22Rv1 (cell line): ENCODE measurements around the gene CHST8.
"Not testable (repeated sequence)": the region's sequence is repeated elsewhere in the genome, so short reads cannot be mapped to it uniquely, and the experiment has no call there.

Experiments used
- H3K27ac ChIP-seq: fragments of 450-650 bp; 2 replicates; pipeline ENCODE4 v1.5.1; 2017
- ZFX ChIP-seq: fragments of 450-650 bp; IDR thresholded peaks from 2 replicates; pipeline ENCODE4 v1.6.1; 2017; ENCODE audit warnings: antibody characterized with exemption, borderline replicate concordance
- TF ChIP-seq, protein P1 (sequence below): fragments of 450-650 bp; IDR thresholded peaks from 2 replicates; pipeline ENCODE4 v1.5.1; 2017; ENCODE audit warnings: mild to moderate bottlenecking

Gene CHST8

DNA sequence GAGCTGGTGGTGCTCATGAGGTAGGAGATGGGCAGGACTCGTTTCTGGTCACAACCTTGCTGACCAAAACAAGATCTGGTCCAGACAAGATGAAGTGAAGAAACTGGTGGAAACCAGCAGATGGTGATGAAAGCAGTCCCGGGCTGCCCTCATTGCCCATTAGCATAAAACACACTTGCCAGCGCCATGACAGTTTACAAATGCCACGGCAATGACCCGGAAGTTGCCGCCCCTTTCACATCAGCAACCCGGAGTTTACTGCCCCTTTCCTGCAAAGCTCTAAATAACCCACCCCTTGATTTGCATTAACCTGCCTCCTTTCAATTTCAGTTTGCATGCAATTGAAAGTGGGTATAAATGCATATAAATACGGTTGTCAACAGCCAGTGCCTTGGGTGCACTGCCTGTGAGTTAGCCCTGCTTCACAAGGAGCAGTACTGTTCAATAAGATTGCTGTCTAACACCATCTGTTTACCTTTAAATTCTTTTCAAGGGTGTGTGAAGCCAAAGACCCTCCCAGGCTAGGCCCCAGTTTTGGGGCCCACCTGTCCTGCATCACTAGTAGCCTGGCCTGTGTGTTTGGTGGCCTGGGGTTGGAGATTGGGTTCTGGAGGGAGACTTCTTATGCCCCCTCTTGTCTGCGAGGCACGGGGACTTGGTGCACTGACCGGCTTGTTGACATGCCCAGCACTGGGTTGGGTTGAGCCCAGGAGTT, 38.8 kb downstream of the CHST8 start:
- TF ChIP-seq ZFX: no peak
- TF ChIP-seq, protein P1, sequence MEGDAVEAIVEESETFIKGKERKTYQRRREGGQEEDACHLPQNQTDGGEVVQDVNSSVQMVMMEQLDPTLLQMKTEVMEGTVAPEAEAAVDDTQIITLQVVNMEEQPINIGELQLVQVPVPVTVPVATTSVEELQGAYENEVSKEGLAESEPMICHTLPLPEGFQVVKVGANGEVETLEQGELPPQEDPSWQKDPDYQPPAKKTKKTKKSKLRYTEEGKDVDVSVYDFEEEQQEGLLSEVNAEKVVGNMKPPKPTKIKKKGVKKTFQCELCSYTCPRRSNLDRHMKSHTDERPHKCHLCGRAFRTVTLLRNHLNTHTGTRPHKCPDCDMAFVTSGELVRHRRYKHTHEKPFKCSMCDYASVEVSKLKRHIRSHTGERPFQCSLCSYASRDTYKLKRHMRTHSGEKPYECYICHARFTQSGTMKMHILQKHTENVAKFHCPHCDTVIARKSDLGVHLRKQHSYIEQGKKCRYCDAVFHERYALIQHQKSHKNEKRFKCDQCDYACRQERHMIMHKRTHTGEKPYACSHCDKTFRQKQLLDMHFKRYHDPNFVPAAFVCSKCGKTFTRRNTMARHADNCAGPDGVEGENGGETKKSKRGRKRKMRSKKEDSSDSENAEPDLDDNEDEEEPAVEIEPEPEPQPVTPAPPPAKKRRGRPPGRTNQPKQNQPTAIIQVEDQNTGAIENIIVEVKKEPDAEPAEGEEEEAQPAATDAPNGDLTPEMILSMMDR: no peak
- H3K27ac ChIP-seq: no peak overlapping the region

DNA sequence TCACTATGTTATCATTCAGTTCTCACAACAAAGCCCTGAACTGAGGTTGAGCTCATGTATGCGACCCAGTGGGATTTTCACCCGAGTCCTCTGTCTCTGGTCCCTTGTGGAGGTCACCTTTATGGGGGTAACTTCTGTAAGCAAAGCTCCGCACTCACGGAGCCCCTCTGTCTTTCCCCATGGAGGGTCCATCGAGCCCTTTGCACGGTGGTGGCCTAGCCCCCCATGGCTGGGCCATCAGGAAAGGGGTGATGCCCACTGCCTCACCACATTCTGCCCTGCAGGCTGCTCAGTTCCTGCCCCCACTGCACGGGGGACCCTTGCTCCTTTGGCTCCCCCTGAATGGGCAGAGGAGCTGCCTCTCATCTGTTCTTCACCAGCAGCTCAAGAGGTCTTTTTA, 39.6 kb downstream of the CHST8 start:
- TF ChIP-seq, protein P1: no peak
- no peak for TF ChIP-seq ZFX

GRCh38 chr19:33662391-33663092, 40.8 kb downstream of the CHST8 start:
- no peak for TF ChIP-seq ZFX
- TF ChIP-seq, protein P1: no peak
- H3K27ac ChIP-seq: no peak overlapping the region

More for the DNA sequence above, 39.6 kb downstream of the CHST8 start:
- no peak overlapping the region for H3K27ac ChIP-seq

DNA sequence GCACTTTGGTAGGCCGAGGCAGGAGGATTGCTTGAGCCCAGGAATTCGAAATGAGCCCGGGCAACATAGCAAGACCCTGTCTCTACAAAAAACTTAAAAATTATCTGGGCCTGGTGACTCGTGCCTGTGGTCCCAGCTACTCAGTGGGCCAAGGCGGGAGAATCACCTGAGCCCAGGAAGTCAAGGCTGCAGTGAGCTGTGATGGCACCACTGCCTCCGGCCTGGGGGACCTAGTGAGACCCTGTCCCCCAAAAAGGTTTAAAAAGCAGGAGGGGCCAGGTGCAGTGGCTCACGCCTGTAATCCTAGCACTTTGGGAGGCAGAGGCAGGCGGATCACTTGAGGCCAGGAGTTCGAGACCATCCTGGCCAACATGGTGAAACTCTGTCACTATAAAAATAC, 41.6 kb downstream of the CHST8 start:
- not testable (repeated sequence) for H3K27ac ChIP-seq

DNA sequence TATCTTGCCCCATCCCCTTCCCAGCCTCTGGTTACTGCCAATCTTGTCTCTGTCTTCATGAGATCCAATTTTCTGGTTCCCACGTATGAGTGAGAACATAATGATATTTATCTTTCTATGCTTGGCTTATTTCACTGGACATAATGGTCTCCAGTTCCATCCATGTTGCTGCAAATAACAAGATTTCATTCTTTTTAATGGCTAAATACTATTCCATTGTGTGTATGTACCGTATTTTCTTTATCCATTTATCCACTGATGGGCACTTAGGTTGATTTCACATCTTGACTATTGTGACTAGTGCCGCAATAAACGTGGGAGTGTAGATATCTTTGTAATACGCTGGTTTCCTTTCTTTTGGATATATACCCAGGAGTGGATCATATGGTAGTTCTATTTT, 43.0 kb downstream of the CHST8 start:
- no peak overlapping the region for H3K27ac ChIP-seq
- no peak for TF ChIP-seq ZFX
- TF ChIP-seq, protein P1: no peak

DNA sequence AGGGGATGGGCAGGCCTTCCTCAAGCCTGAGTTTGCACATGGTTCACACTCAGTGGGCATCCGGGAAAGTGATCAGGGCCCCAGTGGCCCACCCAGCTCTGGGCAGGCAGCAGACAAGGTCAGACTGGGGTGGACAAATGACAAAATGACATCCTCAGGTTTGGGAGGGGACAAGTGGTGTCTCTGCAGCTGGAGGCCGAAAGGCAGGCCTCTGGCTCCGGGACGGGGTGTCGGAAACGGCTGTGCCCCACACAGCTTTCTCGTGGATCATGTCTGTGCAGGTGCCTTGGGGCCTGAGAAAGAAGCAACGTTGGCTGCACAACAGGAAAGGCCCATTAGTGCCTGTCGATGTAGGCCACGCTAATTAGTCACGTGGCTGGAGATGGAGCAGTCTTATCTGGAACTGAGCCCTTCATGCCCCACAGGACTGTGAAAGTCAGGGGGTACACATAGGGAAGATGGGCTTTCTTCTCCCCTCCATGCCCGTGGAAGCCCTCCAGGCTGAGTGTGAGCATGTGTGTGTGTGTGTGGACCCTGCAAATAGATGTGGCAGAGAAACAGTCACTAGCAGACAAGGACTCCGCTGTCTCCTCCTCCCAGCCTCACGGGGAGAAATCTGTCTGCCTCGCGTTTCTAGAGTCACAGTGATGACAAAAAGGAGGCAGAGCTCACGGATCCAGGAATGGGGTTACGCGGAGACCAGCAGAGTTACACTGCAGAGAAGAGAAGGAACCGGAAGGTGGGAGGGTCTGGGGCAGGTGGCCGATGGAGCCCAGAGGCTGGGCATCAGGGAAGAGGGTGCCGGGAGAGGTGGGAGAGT, 44.2 kb downstream of the CHST8 start:
- TF ChIP-seq, protein P1: no peak
- no peak for TF ChIP-seq ZFX
- H3K27ac ChIP-seq: no peak overlapping the region

DNA sequence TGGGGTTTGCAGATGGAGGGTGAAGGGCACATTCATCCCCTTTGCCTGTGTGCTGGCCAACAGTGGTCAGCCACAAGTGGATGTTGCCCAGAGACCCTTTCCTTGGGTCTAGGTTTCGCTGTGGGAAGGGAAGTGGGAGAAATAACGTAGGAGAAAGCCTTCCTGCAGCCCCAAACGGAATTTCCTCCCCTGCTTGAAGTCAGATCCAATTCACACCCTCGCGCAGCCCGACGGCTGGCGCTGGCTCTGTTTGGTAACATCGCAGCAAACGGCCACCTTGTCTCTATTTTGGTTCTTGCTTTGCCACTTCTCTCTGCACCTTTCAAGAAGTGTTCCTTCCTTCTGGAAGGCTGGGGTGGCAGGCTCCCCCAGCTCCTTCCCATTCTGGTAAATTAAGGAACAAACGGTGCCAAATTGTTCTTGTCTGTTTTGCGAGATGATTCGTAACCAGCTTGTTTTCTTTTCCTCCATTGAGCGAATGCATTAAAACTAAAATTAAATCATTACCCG, 45.4 kb downstream of the CHST8 start:
- H3K27ac ChIP-seq: no peak overlapping the region
- TF ChIP-seq, protein P1: no peak
- TF ChIP-seq ZFX: no peak
